Prostate gland (tissue), 2 donors: ENCODE results near the gene ABHD5.

ENCODE experiments used
- CTCF ChIP-seq, 4 experiments: fragments of 200-600 bp in 2 of 4; fragments of 450-650 bp in 2 of 4; sonication (generic) in 2 of 4; IDR thresholded peaks; 1 replicate in 3 of 4; 2 replicates in 1 of 4; pipeline ENCODE4 v1.5.1; 2016 to 2019; ENCODE audit warnings: antibody characterized with exemption in 4 of 4, mild to moderate bottlenecking in 2 of 4, moderate library complexity in 2 of 4
- POLR2A ChIP-seq: fragments of 450-650 bp; IDR thresholded peaks from one replicate; pipeline ENCODE4 v1.6.1; 2016; ENCODE audit warnings: antibody characterized with exemption, mild to moderate bottlenecking
- POLR2AphosphoS5 ChIP-seq: sonication (generic); formaldehyde crosslinking; IDR thresholded peaks from one replicate; pipeline ENCODE4 v1.6.1; 2017; ENCODE audit warnings: antibody characterized with exemption

- TF ChIP-seq CTCF (IDR thresholded peaks at IDR 0.05) (no peak), POLR2A (no peak), POLR2AphosphoS5 (no peak)
Measured at GRCh38 chr3:43693594-43693993, 2.9 kb downstream of the ABHD5 start.
